ENCODE measurements around the gene LATS2.
"Not testable (repeated sequence)": the region's sequence is repeated elsewhere in the genome, so short reads cannot be mapped to it uniquely, and the experiment has no call there.

The LATS2 gene

GRCh38 chr13:20989656-20990321 lies 71.6 kb downstream of the LATS2 start:
- DNase-seq: no peak

- no peak for DNase-seq
Observed at GRCh38 chr13:20988909-20989655, 72.3 kb downstream of the LATS2 start.

GRCh38 chr13:20988033-20988908 lies 73.1 kb downstream of the LATS2 start:
- DNase-seq: no peak

GRCh38 chr13:20987599-20987998 lies 73.8 kb downstream of the LATS2 start:
- no peak for DNase-seq

GRCh38 chr13:20984879-20985278 lies 76.5 kb downstream of the LATS2 start:
- DNase-seq: no peak

GRCh38 chr13:20983386-20983785 lies 78.0 kb downstream of the LATS2 start:
- no peak for DNase-seq

GRCh38 chr13:20981370-20982095 lies 79.9 kb downstream of the LATS2 start:
- no peak for DNase-seq

GRCh38 chr13:20980899-20981298 lies 80.5 kb downstream of the LATS2 start:
- no peak for DNase-seq

GRCh38 chr13:20980430-20980829 lies 81.0 kb downstream of the LATS2 start:
- DNase-seq: no peak

- DNase-seq: no peak
Observed at GRCh38 chr13:20977394-20977793, 84.0 kb downstream of the LATS2 start.

- DNase-seq: no peak
Observed at GRCh38 chr13:20974981-20975585, 86.3 kb downstream of the LATS2 start.

- no peak for DNase-seq
Observed at GRCh38 chr13:20973886-20974425, 87.4 kb downstream of the LATS2 start.

- no peak for DNase-seq
Observed at GRCh38 chr13:20972731-20973130, 88.7 kb downstream of the LATS2 start.

- peak; percentile 62 for DNase-seq
Observed at GRCh38 chr13:20969182-20969581, 92.2 kb downstream of the LATS2 start.

- no peak for DNase-seq
Observed at GRCh38 chr13:20968745-20969144, 92.6 kb downstream of the LATS2 start.

- no peak for DNase-seq
Observed at GRCh38 chr13:20967340-20967739, 94.0 kb downstream of the LATS2 start.

- no peak for DNase-seq
Observed at GRCh38 chr13:20964904-20965303, 96.5 kb downstream of the LATS2 start.

GRCh38 chr13:20961663-20962062 lies 99.7 kb downstream of the LATS2 start:
- DNase-seq: not testable (repeated sequence)

- DNase-seq: no peak
Observed at GRCh38 chr13:20960663-20961309, 100.6 kb downstream of the LATS2 start.

- DNase-seq: not testable (repeated sequence)
Observed at GRCh38 chr13:20957049-20957620, 104.3 kb downstream of the LATS2 start.

GRCh38 chr13:20955496-20955895 lies 105.9 kb downstream of the LATS2 start:
- no peak for DNase-seq

Measured in EL (cell line).